ENCODE data around the gene GARIN6.

GARIN6 gene

GRCh38 chr12:99647453-99647852 lies at the start of gene GARIN6:
Gene GARIN6 (plus strand): TSS chr12:99647753. CDS start chr12:99648175, 422 bp downstream.
- H3K27ac ChIP-seq, result no peak within 1 kb of the TSS

DNA sequence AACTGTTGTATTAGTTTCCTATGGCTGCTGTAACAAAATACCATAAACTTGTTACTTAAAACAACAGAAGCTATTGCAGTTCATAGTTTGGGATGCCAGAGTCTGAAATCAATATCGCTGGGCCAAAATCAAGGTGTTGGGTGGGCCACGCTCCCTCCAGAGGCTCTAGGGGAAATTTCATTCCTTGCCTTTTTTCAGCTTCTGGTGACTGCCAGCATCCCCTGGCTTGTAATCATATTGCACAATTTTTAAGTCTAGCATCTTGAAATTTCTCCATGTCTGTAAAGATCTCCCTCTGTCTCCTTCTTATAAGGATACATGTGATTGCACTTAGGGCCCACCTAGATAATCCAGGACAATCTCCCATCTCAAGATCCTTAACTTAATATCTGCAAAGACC lies 48.8 kb upstream of the GARIN6 start:
- no peak overlapping the region for H3K27ac ChIP-seq
- TF ChIP-seq, protein P1, sequence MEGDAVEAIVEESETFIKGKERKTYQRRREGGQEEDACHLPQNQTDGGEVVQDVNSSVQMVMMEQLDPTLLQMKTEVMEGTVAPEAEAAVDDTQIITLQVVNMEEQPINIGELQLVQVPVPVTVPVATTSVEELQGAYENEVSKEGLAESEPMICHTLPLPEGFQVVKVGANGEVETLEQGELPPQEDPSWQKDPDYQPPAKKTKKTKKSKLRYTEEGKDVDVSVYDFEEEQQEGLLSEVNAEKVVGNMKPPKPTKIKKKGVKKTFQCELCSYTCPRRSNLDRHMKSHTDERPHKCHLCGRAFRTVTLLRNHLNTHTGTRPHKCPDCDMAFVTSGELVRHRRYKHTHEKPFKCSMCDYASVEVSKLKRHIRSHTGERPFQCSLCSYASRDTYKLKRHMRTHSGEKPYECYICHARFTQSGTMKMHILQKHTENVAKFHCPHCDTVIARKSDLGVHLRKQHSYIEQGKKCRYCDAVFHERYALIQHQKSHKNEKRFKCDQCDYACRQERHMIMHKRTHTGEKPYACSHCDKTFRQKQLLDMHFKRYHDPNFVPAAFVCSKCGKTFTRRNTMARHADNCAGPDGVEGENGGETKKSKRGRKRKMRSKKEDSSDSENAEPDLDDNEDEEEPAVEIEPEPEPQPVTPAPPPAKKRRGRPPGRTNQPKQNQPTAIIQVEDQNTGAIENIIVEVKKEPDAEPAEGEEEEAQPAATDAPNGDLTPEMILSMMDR (IDR thresholded peaks at IDR 0.05), result no peak
- no peak for TF ChIP-seq ZFX (IDR thresholded peaks at IDR 0.05; ENCODE audit: borderline replicate concordance)

More at GRCh38 chr12:99647453-99647852, at the start of gene GARIN6:
- no peak for TF ChIP-seq ZFX (IDR thresholded peaks at IDR 0.05; ENCODE audit: borderline replicate concordance)
- TF ChIP-seq, protein P1 (IDR thresholded peaks at IDR 0.05), result no peak

- H3K27ac ChIP-seq, result no peak overlapping the region
- TF ChIP-seq ZFX (IDR thresholded peaks at IDR 0.05; ENCODE audit: borderline replicate concordance), result no peak
- TF ChIP-seq, protein P1 (IDR thresholded peaks at IDR 0.05), result no peak
Observed at GRCh38 chr12:99600388-99600787, 47.2 kb upstream of the GARIN6 start.

DNA sequence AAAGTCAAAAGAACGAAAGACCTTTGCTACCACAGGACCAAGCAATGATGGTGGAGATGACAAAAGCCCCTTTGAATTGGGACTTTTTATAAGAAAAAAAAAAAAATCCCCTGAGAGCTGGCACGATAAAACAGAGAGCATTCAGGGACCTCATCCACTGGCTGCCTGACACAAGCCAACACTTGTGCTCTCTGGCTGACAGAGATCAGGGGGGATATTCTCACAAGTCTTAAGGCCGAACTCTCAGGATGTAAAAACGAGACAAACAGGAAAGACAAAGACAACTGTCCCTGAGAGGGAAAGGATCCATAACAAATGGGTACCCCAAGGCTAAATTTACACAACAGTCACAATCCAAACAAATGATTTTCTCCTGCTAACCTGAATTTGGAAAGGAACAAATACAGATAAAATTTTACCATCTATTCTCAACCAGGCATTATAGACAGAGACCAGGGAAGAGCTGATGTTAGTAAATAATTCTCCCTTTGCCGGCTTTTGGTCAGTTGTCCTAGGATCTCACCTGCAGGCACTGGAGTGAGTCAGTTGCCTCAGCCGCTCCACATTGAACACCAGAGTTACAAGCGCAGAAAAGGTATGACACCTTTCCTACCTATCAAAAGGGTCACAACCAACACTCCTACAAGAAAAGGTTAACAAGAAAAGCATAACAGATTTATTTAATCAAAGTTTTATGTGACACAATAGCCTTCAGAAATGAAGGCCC lies 37.9 kb upstream of the GARIN6 start:
- H3K27ac ChIP-seq, result no peak overlapping the region
- no peak for TF ChIP-seq ZFX (IDR thresholded peaks at IDR 0.05; ENCODE audit: borderline replicate concordance)
- TF ChIP-seq, protein P1 (IDR thresholded peaks at IDR 0.05), result no peak

DNA sequence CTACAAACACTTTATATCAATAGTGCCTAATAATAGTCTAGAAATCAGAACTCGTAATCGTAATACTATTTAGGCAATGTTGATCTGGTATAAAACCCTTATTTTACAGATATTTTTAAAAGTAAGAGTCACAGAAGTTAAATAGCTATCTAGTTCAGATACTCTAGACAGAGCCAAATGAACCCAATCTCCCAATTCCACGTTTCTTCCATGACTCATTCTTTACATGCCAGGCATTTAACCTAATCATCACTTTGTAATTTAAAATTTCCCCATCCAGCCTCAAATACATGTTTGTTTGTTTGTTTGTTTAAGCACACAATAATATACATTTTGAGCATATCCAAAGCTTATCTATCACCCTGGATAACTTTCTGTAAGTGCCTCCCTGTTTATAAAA lies 36.4 kb upstream of the GARIN6 start:
- TF ChIP-seq ZFX (IDR thresholded peaks at IDR 0.05; ENCODE audit: borderline replicate concordance), result no peak
- TF ChIP-seq, protein P1 (IDR thresholded peaks at IDR 0.05), result no peak
- H3K27ac ChIP-seq, result no peak overlapping the region

GRCh38 chr12:99611599-99611998 lies 36.0 kb upstream of the GARIN6 start:
- no peak overlapping the region for H3K27ac ChIP-seq
- TF ChIP-seq ZFX (IDR thresholded peaks at IDR 0.05; ENCODE audit: borderline replicate concordance), result no peak
- TF ChIP-seq, protein P1 (IDR thresholded peaks at IDR 0.05), result no peak

- TF ChIP-seq, protein P1 (IDR thresholded peaks at IDR 0.05), result no peak
- TF ChIP-seq ZFX (IDR thresholded peaks at IDR 0.05; ENCODE audit: borderline replicate concordance), result no peak
- no peak overlapping the region for H3K27ac ChIP-seq
Observed at GRCh38 chr12:99618657-99619056, 28.9 kb upstream of the GARIN6 start.
